Measurements from ENCODE around the gene CYP2U1.

DNA sequence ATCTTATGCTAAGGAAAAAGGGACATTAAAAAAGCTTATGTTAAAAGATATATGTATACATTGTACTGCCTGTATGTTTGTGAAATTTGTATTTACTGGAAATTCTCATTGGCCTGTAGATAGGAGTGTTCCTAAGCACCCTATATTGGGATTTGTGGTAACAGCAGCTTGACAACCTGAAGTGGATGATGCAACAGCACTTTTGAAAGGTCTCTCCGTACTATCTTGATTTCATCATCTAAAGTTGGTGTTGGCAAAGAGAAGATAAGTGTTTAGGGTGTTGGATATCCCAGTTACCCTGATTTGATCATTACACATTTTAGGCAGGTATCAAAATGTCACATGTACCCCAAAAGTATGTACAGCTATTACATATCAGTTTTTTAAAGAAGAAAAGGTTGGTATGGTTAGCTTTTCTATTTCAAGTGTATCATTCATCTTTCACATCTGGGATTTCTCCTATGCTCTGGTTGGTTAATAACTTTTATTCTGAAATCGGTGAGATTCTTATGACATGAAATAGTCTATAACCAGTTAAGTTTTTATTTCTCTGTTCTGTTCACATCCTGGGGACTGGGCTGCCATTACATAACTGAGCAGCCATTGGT, 68.7 kb downstream of the CYP2U1 start:
- TF ChIP-seq, protein P1, sequence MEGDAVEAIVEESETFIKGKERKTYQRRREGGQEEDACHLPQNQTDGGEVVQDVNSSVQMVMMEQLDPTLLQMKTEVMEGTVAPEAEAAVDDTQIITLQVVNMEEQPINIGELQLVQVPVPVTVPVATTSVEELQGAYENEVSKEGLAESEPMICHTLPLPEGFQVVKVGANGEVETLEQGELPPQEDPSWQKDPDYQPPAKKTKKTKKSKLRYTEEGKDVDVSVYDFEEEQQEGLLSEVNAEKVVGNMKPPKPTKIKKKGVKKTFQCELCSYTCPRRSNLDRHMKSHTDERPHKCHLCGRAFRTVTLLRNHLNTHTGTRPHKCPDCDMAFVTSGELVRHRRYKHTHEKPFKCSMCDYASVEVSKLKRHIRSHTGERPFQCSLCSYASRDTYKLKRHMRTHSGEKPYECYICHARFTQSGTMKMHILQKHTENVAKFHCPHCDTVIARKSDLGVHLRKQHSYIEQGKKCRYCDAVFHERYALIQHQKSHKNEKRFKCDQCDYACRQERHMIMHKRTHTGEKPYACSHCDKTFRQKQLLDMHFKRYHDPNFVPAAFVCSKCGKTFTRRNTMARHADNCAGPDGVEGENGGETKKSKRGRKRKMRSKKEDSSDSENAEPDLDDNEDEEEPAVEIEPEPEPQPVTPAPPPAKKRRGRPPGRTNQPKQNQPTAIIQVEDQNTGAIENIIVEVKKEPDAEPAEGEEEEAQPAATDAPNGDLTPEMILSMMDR (IDR thresholded peaks at IDR 0.05) = no peak
- TF ChIP-seq ZFX (IDR thresholded peaks at IDR 0.05; ENCODE audit: borderline replicate concordance) = no peak

Measured in 22Rv1 (cell line).